Fibroblast of lung (primary cell): Measurements from ENCODE around the gene MRPS6.

ENCODE experiments used
- EZH2 ChIP-seq: IDR thresholded peaks from 2 replicates; pipeline ENCODE4 v1.5.1; 2012; ENCODE audit warnings: low read length, control low read depth, mild to moderate bottlenecking; ENCODE audit errors: missing control alignments
- TF ChIP-seq, protein P1 (sequence below), 2 donors: IDR thresholded peaks in 1 of 2; conservative IDR thresholded peaks in 1 of 2; 1 replicate in 1 of 2; 2 replicates in 1 of 2; pipeline ENCODE4 v1.5.1; 2011 to 2012; ENCODE audit warnings: low read length in 2 of 2, control low read depth in 1 of 2, inconsistent platforms in 1 of 2, low read depth in 1 of 2, mild to moderate bottlenecking in 1 of 2

DNA sequence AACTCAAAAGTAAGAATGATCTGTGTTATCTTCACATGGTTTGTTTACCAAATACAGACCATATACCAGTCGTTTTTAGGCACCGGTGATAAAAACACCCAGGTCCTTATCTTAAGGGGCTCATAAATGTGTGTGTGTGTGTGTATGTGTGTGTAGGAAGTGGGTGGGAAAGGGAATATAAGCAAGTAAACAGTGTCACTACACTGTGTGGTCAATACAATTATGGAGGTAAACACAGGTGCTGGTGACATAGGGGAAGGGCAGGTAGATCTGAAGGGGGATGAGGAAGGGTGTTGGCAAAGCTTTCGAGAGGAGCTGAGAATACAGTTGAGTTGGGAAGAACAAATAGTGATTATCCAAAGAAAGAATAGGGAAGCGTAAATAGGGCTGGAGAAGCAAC lies 19.1 kb upstream of the MRPS6 start:
- TF ChIP-seq, protein P1, sequence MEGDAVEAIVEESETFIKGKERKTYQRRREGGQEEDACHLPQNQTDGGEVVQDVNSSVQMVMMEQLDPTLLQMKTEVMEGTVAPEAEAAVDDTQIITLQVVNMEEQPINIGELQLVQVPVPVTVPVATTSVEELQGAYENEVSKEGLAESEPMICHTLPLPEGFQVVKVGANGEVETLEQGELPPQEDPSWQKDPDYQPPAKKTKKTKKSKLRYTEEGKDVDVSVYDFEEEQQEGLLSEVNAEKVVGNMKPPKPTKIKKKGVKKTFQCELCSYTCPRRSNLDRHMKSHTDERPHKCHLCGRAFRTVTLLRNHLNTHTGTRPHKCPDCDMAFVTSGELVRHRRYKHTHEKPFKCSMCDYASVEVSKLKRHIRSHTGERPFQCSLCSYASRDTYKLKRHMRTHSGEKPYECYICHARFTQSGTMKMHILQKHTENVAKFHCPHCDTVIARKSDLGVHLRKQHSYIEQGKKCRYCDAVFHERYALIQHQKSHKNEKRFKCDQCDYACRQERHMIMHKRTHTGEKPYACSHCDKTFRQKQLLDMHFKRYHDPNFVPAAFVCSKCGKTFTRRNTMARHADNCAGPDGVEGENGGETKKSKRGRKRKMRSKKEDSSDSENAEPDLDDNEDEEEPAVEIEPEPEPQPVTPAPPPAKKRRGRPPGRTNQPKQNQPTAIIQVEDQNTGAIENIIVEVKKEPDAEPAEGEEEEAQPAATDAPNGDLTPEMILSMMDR (conservative IDR thresholded peaks at IDR 0.05 in 1 of 2, IDR thresholded peaks at IDR 0.05 in 1 of 2; ENCODE audit: low read depth in 1 of 2, low read length in 2 of 2): no peak
- no peak for TF ChIP-seq EZH2
